ENCODE results near the gene TBC1D1.

The TBC1D1 gene

DNA sequence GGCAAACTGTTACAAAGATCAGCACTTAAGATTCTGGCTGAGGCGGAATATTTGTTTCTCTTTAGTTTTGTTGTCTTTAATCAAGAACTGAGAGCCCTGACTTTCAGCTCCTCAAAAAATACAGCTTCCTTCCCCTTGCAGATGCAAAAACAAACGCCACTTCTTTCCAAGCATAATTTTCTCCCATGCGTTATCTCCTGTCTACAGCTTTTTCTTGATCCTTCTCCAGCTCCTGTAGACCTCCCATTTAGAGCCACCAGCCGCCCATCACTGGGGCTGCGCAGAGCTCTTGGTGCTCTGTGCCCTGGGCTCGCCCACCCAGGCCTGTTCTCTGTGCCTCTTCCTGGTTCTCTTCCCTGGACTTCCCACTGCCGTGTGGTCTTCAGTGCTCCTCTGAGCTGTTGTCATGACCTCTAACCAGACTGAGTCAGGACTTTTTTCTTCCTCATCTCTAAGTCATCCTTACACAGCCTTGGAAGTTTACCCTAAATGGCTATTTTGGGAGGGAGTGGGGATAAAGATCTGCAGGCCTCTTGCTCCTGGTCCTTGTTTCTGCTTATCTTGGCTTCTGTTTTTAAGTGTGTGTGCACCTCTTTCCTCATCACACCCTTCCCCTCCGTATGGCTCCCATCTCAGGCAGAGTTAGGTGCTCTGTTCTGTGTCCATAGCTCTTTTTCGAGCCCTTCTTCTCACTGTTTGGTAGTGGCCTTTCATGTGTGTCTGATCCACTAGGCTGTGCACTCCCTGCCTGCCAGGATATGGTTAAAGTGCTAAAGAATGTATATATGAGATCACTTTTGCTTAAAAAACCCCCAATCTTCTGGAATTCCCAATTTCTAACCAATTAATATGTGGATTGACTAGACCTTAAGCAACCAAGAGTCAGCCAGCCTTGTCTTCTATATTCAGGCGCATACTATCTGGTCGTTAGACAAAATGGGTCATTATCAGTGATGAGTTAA, 191.8 kb downstream of the TBC1D1 start:
- no peak for DNase-seq

GRCh38 chr4:38084877-38085711, 194.2 kb downstream of the TBC1D1 start:
- DNase-seq: no peak

DNA sequence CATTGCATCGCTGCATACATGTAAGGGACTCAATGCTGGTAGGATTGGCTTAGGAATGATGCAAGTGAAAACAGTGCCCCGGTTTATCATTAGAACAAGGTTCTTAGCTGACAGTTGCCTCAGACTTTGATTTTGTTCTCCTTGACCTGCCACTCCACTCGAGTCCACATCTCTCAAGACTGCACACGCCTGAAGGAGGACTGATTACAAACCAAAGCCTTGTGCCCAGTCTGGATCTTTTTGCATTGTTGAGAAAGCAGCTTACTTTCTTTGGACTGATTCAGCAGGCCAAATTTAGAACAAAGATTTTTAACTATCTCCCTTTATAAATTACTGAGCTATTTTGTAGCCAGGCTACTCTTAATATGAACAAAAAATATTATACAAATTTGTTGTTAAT, 194.9 kb downstream of the TBC1D1 start:
- no peak for DNase-seq

DNA sequence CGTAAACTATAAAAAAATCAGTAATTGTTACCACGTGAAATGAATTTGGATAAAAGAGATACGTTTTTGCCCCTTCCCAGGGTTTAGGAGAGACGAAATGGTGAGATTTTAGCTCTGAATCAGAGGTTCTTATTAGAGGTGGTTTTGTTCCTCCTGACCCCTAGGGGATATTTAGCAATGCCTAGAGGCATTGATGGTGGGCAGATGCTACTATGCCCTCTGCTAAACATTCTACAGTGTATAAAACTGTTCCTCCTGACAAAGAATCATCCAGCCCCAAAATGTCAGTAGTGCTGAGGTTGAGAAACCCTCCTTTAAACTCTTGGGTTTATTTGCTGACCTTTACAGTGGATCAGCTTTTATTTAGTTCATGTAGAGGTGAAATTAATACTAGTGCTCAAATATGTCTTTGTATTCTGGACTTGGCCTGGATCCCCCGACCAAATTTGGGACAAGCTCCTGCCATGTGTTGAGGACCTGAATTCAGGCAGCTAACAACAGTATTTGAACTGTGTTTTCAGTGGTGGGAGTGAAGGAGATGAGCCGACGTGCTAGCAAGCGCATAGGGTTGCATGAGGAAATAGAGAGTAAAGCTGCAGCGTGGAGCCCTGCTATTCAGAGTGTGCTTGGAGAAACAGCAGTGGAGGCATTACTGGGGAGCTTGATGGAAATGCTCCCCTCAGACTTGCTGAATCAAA, 195.4 kb downstream of the TBC1D1 start:
- DNase-seq: no peak

GRCh38 chr4:38086849-38087226, 196.0 kb downstream of the TBC1D1 start:
- no peak for DNase-seq

DNA sequence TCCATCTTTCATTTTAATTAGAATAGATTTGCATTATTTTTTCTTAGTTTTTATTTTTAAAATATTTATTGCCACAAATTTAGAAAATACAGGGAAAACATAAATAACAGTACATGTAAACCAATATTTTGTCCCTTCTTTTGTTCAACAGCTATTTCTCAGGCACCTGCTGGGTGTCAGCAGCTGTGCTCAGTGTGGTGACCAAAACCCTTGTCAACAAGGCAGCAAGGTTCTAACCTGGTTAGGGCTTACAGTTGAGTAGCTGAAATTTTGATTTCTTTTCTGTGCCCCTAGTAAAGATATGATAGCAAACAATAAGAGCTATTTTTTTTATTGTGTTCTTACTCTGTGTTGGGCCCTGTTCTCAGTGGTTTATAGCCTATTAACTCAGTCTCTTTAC, 197.4 kb downstream of the TBC1D1 start:
- no peak for DNase-seq

GRCh38 chr4:38089961-38090360, 199.1 kb downstream of the TBC1D1 start:
- no peak for DNase-seq

DNA sequence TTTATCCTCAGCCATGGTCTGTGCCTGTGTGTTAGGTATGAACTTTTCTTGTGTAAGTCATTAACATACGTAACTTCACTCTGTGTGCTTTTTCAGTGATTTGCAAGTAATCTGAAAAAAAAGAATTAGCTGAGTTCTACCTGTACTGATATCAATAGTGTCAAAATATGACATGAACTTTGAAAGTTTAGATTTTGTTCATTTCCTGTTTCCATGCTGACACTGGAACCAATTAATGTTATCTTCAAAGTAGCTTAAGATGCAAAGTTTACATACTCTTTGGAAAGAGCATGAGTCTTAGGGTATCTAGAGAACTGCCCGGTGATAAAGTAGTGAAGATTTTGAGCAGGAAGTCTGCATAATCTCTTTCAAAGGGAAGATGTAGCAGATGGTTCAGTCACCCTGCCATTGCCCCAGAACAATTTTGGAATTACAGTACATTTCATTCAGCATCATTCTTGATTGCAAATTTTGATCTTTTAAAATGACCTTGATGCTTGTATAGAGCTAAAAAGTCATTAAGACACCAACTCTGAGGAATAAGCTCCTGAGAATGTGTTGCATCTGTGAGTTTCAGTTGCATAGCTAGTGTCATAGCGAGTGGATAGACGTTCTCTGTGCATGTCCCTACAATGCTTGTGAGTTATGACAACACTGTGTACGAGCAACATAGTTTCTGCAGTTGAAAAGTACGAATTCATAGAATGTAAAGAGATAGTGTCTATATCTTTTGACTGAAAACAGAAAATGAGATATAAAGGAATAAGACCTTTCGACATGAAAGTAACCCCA, 199.8 kb downstream of the TBC1D1 start:
- peak in 1 of 5 donors; percentile 38 for DNase-seq

DNA sequence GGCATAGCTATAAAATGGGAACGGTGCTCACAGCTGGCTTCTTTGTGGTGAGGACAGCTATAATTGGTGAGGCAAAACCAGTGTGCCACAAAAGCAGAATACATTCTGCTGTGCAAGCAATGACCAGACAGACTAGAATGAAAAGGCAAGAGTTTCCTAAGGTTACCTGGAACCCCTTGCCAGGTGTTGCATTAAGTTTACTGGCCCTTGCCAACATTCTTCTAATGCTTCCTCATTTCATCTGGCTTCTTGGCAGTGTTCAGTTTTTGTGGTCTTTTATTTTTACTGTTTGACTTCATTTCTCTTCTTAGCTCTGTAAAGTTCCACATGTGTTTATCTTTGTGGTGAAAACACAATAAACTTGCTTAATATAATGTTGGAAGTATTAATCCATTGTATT, 200.8 kb downstream of the TBC1D1 start:
- no peak for DNase-seq

GRCh38 chr4:38092701-38093100, 201.8 kb downstream of the TBC1D1 start:
- DNase-seq: no peak

DNA sequence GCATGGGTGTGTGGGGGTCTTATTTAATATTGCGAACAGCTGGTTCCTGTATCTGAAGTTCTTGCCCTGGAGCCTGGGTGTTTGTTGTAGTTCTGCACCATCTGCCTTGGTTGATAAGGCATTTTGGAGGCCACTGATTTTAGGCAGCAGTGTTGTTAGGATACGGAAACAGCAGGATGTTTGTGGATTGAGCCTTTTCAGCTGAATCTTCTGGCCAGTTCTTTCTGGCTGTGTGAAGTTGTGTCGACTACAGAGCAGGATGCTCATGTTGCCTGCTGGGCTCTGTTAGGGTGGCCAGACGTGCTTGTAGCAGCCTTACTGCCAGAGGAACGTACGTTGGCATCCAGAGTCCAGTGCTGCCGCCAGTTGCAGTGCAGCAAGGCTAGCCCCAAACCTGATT, 203.5 kb downstream of the TBC1D1 start:
- no peak for DNase-seq

DNA sequence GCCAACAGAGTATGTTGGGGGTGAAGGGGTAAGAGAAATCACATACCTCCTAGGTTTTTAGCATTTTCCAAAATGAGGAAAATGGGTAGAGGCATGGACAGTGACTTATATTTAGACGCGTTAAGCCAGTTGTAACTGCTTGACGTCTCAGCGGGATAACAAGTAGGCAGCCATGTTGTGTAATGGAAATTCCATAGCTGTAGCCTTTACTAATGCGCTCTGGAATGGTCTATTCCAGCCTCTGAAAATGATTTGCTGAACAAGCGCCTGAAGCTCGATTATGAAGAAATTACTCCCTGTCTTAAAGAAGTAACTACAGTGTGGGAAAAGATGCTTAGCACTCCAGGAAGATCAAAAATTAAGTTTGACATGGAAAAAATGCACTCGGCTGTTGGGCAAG, 204.8 kb downstream of the TBC1D1 start:
- DNase-seq: no peak

- DNase-seq: no peak
These were observed 206.9 kb downstream of the TBC1D1 start for GRCh38 chr4:38097818-38098217.

GRCh38 chr4:38099020-38099600, 208.2 kb downstream of the TBC1D1 start:
- DNase-seq: no peak

- no peak for DNase-seq
These were observed 209.1 kb downstream of the TBC1D1 start for GRCh38 chr4:38099908-38100407.

GRCh38 chr4:38100474-38101255, 209.8 kb downstream of the TBC1D1 start:
- DNase-seq: no peak

DNA sequence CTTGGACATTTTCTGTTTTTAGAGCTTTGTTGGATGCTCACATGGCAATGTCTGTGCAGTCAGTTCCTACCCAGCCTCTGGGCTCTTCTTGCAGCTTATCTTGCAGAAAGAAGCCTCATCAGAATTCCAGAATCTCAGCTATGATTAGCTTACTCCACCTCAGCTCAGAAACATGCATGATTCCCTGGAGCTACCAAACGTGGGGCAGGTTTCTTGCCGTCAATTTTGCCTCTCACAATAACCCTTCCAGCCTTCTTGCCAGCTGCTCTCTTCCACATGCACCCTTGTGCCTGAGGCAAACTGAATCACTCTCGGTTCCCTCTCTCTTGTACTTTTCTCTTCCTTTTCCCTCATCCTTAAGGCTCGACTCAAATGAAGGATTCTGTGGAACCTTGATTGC, 210.7 kb downstream of the TBC1D1 start:
- DNase-seq: no peak

DNA sequence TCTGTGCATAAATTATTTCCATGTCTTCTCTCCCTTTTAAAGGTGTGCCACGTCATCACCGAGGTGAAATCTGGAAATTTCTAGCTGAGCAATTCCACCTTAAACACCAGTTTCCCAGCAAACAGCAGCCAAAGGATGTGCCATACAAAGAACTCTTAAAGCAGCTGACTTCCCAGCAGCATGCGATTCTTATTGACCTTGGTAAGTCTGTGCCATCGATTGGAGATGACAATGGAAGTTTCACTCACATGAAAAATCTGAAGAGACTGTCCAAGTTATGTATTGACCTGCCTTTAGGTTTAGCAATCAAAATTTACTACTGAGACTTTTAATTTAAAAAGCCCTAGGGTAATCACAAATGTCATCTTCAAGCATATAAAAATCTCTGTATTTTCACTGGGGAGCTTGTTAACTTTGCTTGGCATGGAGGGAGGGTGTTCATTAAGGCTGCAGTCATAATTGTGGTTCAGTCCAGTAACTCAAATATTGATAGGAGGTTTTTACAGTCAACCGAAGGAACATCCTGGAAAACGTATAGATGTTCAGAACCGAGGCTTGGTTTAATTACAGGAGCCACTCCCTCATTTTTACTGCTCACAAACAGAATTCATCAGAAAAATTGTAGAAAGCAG, 212.2 kb downstream of the TBC1D1 start:
- DNase-seq: no peak

GRCh38 chr4:38105475-38106220, 214.8 kb downstream of the TBC1D1 start:
- DNase-seq: peak in 1 of 5 donors; percentile 39

DNA sequence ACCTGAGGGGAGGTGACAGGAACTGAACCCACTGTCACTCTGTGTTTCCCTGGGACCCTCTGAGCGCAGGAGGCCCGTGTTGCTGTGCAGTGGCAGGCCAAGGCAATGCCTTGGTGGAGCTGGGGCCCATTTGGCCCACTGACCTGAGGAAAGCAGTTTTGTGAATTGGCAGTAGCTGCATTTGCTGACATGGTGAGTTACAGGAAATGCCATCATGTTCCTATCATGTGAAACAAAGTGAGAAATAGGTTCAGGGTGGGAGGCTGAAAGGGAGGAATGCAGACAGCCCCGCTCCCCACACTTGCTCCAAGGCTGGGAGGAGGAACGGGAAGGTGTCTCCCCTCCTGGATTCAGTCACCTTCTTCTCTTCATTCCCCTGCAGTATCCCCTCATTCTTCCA, 215.4 kb downstream of the TBC1D1 start:
- DNase-seq: no peak
